ENCODE measurements around the gene IFITM1.
"Not testable (repeated sequence)": the region's sequence is repeated elsewhere in the genome, so short reads cannot be mapped to it uniquely, and the experiment has no call there.

IFITM1 gene

GRCh38 chr11:326592-326841 lies 12.7 kb downstream of the IFITM1 start:
- no peak for DNase-seq (ENCODE audit: low spot score)

GRCh38 chr11:326842-327580 lies 13.2 kb downstream of the IFITM1 start:
- DNase-seq (ENCODE audit: low spot score) = peak; percentile 71

GRCh38 chr11:327581-327923 lies 13.7 kb downstream of the IFITM1 start:
- DNase-seq (ENCODE audit: low spot score) = no peak

- no peak for DNase-seq (ENCODE audit: low spot score)
These were observed 14.2 kb downstream of the IFITM1 start for GRCh38 chr11:328012-328411.

- DNase-seq (ENCODE audit: low spot score) = not testable (repeated sequence)
These were observed 14.8 kb downstream of the IFITM1 start for GRCh38 chr11:328516-329100.

GRCh38 chr11:329886-330253 lies 16.0 kb downstream of the IFITM1 start:
- DNase-seq (ENCODE audit: low spot score) = no peak

- no peak for DNase-seq (ENCODE audit: low spot score)
These were observed 16.5 kb downstream of the IFITM1 start for GRCh38 chr11:330307-330693.

GRCh38 chr11:330694-331357 lies 17.0 kb downstream of the IFITM1 start:
- DNase-seq (ENCODE audit: low spot score) = no peak

GRCh38 chr11:331358-332060 lies 17.7 kb downstream of the IFITM1 start:
- DNase-seq (ENCODE audit: low spot score) = no peak

- DNase-seq (ENCODE audit: low spot score) = no peak
These were observed 19.0 kb downstream of the IFITM1 start for GRCh38 chr11:332651-333480.

- not testable (repeated sequence) for DNase-seq (ENCODE audit: low spot score)
These were observed 19.9 kb downstream of the IFITM1 start for GRCh38 chr11:333616-334263.

- DNase-seq (ENCODE audit: low spot score) = no peak
These were observed 20.6 kb downstream of the IFITM1 start for GRCh38 chr11:334264-334994.

- DNase-seq (ENCODE audit: low spot score) = no peak
These were observed 22.2 kb downstream of the IFITM1 start for GRCh38 chr11:335779-336658.

GRCh38 chr11:336659-337198 lies 22.9 kb downstream of the IFITM1 start:
- no peak for DNase-seq (ENCODE audit: low spot score)

GRCh38 chr11:337711-338110 lies 23.9 kb downstream of the IFITM1 start:
- DNase-seq (ENCODE audit: low spot score) = no peak

- DNase-seq (ENCODE audit: low spot score) = no peak
These were observed 26.1 kb downstream of the IFITM1 start for GRCh38 chr11:339963-340362.

GRCh38 chr11:340539-341512 lies 27.0 kb downstream of the IFITM1 start:
- no peak for DNase-seq (ENCODE audit: low spot score)

- DNase-seq (ENCODE audit: low spot score) = no peak
These were observed 28.5 kb downstream of the IFITM1 start for GRCh38 chr11:342328-342727.

Measured in kidney tubule cell (primary cell).